H1 (cell line): ENCODE results near the gene SPATA6L.

Source experiments
- ATF3 ChIP-seq: IDR thresholded peaks from 2 replicates; pipeline ENCODE4 v1.6.1; 2011; ENCODE audit warnings: low read depth, mild to moderate bottlenecking, low read length; ENCODE audit not compliant: insufficient read depth
- CBX5 ChIP-seq: fragments of 300-800, 300-1000 bp; sonication (generic); IDR thresholded peaks from 2 replicates; pipeline ENCODE4 v1.7.1; 2016; ENCODE audit warnings: antibody characterized with exemption, low read length, low read depth
- CTCF ChIP-seq, 3 experiments: IDR thresholded peaks; 1 replicate in 2 of 3; 2 replicates in 1 of 3; pipeline versions ENCODE4 v1.5.1 to v1.6.1; 2011; ENCODE audit warnings: low read length in 3 of 3, mild to moderate bottlenecking in 3 of 3, inconsistent platforms in 2 of 3, low read depth in 1 of 3, moderate library complexity in 1 of 3; ENCODE audit not compliant: insufficient read depth in 1 of 3; ENCODE audit errors: control extremely low read depth in 1 of 3
- POLR2A ChIP-seq, 2 experiments: IDR thresholded peaks; 1 replicate in 1 of 2; 2 replicates in 1 of 2; pipeline ENCODE4 v1.6.1; 2011; ENCODE audit warnings: low read depth in 2 of 2, low read length in 2 of 2, mild to moderate bottlenecking in 2 of 2; ENCODE audit errors: control extremely low read depth in 1 of 2
- POLR2AphosphoS5 ChIP-seq: IDR thresholded peaks from 2 replicates; pipeline ENCODE4 v1.6.1; 2011; ENCODE audit warnings: low read depth, low read length
- SP1 ChIP-seq: IDR thresholded peaks from 2 replicates; pipeline ENCODE4 v1.6.1; 2011; ENCODE audit warnings: low read depth, low read length
- TAF7 ChIP-seq: optimal IDR thresholded peaks from 2 replicates; pipeline ENCODE3; 2011; ENCODE audit warnings: low read depth, mild to moderate bottlenecking, inconsistent platforms, low read length, moderate library complexity, borderline replicate concordance
- TBP ChIP-seq: IDR thresholded peaks from 2 replicates; pipeline ENCODE4 v1.6.1; 2011; ENCODE audit warnings: low read depth, low read length, improper control_type of control experiment
- YY1 ChIP-seq: IDR thresholded peaks from 2 replicates; pipeline ENCODE4 v1.6.1; 2011; ENCODE audit warnings: low read depth, mild to moderate bottlenecking, low read length
- ZNF274 ChIP-seq: IDR thresholded peaks from 2 replicates; pipeline ENCODE4 v1.7.0; 2012; ENCODE audit warnings: low read length, borderline replicate concordance; ENCODE audit errors: extremely low read depth

GRCh38 chr9:4549751-4550295 lies 116.5 kb downstream of the SPATA6L start:
- TF ChIP-seq POLR2A (IDR thresholded peaks at IDR 0.05; ENCODE audit: control extremely low read depth in 1 of 2, low read depth in 2 of 2, low read length in 2 of 2) (no peak), CBX5 (no peak), SP1 (no peak), POLR2AphosphoS5 (no peak), CTCF (IDR thresholded peaks at IDR 0.05; ENCODE audit: control extremely low read depth in 1 of 3, insufficient read depth in 1 of 3, low read depth in 1 of 3, low read length in 3 of 3) (no peak), YY1 (no peak), ATF3 (no peak), TAF7 (no peak), TBP (no peak), ZNF274 (no peak)
